BJ (cell line): ENCODE data around the gene DNAJC5G. TPM values are rescaled to one million over a fixed set of nuclear protein-coding genes. Genes with fewer than 3 reads are reported as not detected.

ENCODE experiments used
- CTCF ChIA-PET: fragments of 350-600 bp; formaldehyde crosslinking; extraction: SDS; loops from one replicate; lab custom pipeline; 2021; ENCODE audit warnings: antibody characterized with exemption, inconsistent platforms; lab: Yijun Ruan, JAX
- POLR2A ChIA-PET: fragments of 300-600 bp; sonication (Branson Sonifier 250); formaldehyde crosslinking; extraction: SDS; loops from one replicate; lab custom pipeline; 2021; ENCODE audit warnings: antibody characterized with exemption; lab: Charles Lee
- DNase-seq: peaks from one replicate; pipeline ENCODE4 v3.0.0-alpha.2; 2011; ENCODE audit warnings: low read depth
- H3K27me3 ChIP-seq: 2 replicates; pipeline ENCODE4 v1.6.0; 2011; ENCODE audit warnings: low read length; ENCODE audit not compliant: control insufficient read depth, insufficient read depth
- H3K36me3 ChIP-seq: 2 replicates; pipeline ENCODE4 v1.5.1; 2011; ENCODE audit warnings: low read length; ENCODE audit not compliant: control insufficient read depth, insufficient read depth
- H3K4me3 ChIP-seq: 2 replicates; pipeline ENCODE4 v1.5.1; 2011; ENCODE audit warnings: low read depth, mild to moderate bottlenecking, control low read depth, low read length
- CTCF ChIP-seq: IDR thresholded peaks from 2 replicates; pipeline ENCODE4 v1.5.1; 2011; ENCODE audit warnings: low read depth, mild to moderate bottlenecking, control low read depth, inconsistent platforms, low read length, moderate library complexity; ENCODE audit not compliant: insufficient read depth
- polyA minus RNA-seq: library from RNA; depleted of rRNA, polyadenylated mRNA; stranded (reverse); fragments of >200 nt; gene quantifications from 2 replicates; pipeline ENCODE4 v1.2.3, GENCODE V29; 2011; rRNA and poly(A)+ RNA removed
- polyA plus RNA-seq: library from polyadenylated mRNA; depleted of rRNA; stranded (reverse); fragments of >200 nt; gene quantifications from 2 replicates; pipeline ENCODE4 v1.2.3, GENCODE V29; 2011; rRNA removed

DNAJC5G gene
- not detected in 2 replicates for polyA plus RNA-seq
- not detected in 2 replicates for polyA minus RNA-seq

- H3K27me3 ChIP-seq, result peaks cover 13% of the 10 kb centered on the region
- H3K36me3 ChIP-seq, result no peaks in the 10 kb centered on the region
- no peak for DNase-seq
- H3K4me3 ChIP-seq, result no peak within 1 kb of the TSS
- no peak for TF ChIP-seq CTCF
- ChIA-PET CTCF (interaction anchor here (1.0 kb wide), 2 partner anchors 11 to 28 kb away, joined by 3 to 6 read pairs; no protein-coding TSS in a partner anchor), POLR2A (no interaction called here)
These were observed at the start of gene DNAJC5G for GRCh38 chr2:27275211-27276150. Gene DNAJC5G, plus strand, starts transcription at chr2:27275433. Its CDS starts 1,296 bp downstream, at chr2:27276729.

GRCh38 chr2:27225526-27225925 lies 49.7 kb upstream of the DNAJC5G start:
- ChIA-PET POLR2A (no interaction called here), CTCF (interaction anchor here (0.6 to 0.7 kb wide), 2 partner anchors 57 to 127 kb away, joined by 3 read pairs; no protein-coding TSS in a partner anchor)
- no peaks in the 10 kb centered on the region for H3K27me3 ChIP-seq
- peaks cover 41% of the 10 kb centered on the region for H3K36me3 ChIP-seq
- no peak overlapping the region for H3K4me3 ChIP-seq
- no peak for TF ChIP-seq CTCF
- DNase-seq, result no peak

- TF ChIP-seq CTCF, result no peak
- no peak for DNase-seq
- Histone ChIP-seq H3K4me3 (no peak overlapping the region), H3K36me3 (peaks cover 46% of the 10 kb centered on the region), H3K27me3 (no peaks in the 10 kb centered on the region)
- ChIA-PET POLR2A (no interaction called here), CTCF (interaction anchor here (0.8 kb wide), 1 partner anchor 10 kb away, joined by 3 read pairs; the partner anchor contains the start of gene CAD)
These were observed 47.7 kb upstream of the DNAJC5G start for GRCh38 chr2:27227501-27227900.

GRCh38 chr2:27231921-27232320 lies 43.3 kb upstream of the DNAJC5G start:
- DNase-seq, result no peak
- Histone ChIP-seq H3K4me3 (no peak overlapping the region), H3K27me3 (no peaks in the 10 kb centered on the region), H3K36me3 (peaks cover 39% of the 10 kb centered on the region)
- no peak for TF ChIP-seq CTCF
- ChIA-PET CTCF (interaction anchor here (1.1 to 1.5 kb wide), 4 partner anchors 8 to 72 kb away, joined by 3 to 5 read pairs (median 4); no protein-coding TSS in a partner anchor), POLR2A (no interaction called here)

- Histone ChIP-seq H3K36me3 (peaks cover 48% of the 10 kb centered on the region), H3K4me3 (no peak overlapping the region), H3K27me3 (no peaks in the 10 kb centered on the region)
- no peak for TF ChIP-seq CTCF
- ChIA-PET POLR2A (no interaction called here), CTCF (interaction anchor here (1.2 to 1.6 kb wide), 2 partner anchors 12 to 16 kb away, joined by 3 to 4 read pairs; no protein-coding TSS in a partner anchor)
- DNase-seq, result no peak
These were observed 41.9 kb upstream of the DNAJC5G start for GRCh38 chr2:27233341-27233740.
